HG02642 (cell line): Measurements from ENCODE around the gene ATP5F1A.

Source experiments
- ATAC-seq: cut with Tn5 transposase; IDR thresholded peaks from one replicate; pipeline ENCODE4 v1.9.1; 2021; ENCODE audit warnings: mild to moderate bottlenecking; ENCODE audit not compliant: unreplicated experiment, poor library complexity

Gene ATP5F1A

DNA sequence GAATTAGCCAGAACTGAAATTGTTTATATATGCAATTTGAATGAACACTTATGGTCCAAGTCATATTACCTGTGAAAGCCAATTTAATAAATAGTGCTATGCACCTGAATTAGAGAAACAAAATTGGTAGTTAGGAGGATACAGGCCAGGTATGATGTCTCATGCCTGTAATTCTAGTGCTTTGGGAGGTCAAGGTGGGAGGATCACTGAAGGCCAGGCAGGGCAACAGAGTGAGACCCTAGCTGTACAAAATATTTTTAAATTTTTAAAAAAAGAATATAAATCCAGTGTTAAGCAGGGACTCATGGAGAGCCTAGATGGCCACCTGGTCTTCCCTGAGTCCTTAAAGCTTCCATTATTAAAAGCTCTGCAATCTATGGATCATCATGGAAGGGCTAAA, 18.8 kb downstream of the ATP5F1A start:
- no peak for ATAC-seq

DNA sequence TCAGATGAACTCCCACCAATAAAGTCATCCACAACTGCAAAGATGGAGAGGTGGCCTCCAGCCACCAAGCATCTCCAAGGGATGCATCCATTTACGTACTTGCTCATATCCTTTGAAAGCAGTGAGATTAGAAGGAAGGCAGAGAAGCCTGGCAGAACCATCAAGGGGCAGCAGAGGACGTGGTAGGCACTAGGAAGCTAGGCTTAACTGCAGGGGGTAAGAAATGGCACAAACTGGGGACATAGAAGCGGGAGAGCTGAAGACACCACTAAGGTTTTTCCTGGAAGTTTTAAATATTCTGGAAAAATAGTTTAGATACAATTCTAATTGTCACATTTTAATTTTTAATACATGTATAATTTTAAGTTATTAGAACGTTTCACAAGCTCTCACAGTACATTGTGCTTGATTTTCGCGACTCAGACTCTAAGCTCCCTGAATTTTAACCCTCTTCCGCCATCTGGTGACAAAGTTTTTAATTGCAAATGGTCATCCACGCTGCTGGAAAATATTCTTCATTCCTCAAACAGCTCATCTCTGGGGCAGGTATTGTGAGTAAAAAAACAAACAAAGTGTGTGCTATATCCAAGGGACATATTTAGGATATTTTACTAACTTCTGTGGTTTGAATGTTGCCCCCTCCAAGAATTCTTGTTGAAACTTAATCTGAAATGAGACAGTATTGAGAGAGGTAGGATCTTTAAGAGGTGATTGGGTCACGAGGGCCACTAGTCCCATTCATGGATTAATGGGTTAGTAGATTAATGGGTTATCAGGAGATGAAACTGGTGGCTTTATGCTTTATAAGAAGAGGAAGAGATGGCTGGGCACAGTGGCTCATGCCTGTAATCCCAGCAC, 24.4 kb downstream of the ATP5F1A start:
- no peak for ATAC-seq

DNA sequence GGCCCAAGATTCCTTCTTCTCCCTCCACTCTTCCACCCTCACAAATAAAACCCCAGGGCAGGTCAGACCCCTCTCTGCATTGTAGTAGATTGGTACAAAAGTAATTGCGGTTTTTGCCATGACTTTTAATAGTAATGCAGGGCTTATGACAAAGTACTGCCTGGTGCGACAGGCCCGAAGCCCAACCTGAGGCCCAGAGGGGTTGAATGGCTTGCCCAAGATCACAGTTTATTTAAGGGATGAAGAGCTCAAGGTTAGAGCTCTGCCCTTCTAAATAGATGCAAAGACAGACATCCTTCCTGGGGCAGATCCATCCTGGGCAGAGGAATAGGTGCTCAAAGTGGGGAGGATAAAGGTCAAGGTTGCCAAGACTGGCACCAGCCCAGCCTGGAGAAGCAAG, 25.1 kb downstream of the ATP5F1A start:
- no peak for ATAC-seq

DNA sequence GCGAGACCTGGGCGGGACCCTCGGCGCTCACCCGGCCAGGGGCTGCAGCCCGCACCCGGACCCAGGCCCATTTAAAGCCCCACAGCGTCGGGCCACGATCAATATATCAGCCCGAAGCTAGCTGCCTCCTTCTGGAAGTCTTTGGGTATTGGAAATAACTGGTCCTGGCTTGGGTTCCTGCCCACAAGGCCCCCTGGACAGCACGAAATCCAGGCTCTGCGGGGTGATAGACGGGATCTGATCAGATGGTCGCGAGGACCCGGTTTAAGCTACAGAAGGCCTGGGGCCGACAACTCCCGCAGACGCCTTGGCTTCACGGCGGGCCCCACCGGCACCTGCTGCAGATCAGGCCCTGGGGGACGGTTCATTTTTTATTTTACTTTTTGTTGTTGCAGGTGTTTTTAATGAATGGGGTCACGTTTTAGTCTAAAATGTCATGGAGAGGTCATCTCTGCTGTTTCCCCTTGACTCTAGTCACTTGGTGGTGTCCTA, 25.7 kb downstream of the ATP5F1A start:
- no peak for ATAC-seq

DNA sequence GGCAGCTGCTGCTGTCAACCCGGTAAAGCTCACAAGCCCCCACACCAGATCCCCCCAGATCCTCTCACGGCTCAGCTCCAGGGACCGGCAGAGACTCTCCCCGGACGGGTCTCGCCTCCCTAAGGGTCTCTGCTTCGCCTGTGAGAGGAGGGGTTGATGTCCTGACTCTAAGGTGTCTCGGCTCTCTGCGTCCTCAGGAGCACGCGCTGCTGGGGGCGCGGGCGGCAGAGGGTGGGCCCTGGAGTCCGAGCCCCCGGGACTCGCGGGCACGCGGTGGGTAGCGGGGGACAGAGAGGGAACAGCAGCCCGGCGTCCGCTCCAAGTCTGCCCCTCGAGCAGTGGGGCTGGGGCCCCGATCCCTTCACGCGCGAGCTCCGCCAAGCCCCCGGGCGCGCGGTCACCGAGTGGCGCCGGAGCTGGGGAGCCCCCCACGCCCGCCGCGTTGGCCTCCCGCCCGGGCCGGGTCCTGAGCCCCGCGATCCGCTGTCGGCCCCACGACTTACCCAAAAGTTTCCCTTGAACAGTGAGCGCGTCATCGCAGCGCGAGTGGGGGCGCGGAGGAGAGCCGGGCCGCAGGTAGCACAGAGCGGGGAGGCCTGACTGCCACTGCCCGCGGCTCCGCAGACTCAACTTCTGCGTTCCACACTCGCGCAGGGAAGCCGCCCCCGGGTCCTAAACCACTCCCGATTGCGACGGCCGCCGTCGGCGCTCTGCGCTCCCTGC, 26.3 kb downstream of the ATP5F1A start, which contains the start of gene PSTPIP2:
Gene PSTPIP2, minus strand, starts transcription at position 608 of the 723 bp plus-strand sequence. Its CDS starts 72 bp downstream, at position 536.
- peak; percentile 76 for ATAC-seq

DNA sequence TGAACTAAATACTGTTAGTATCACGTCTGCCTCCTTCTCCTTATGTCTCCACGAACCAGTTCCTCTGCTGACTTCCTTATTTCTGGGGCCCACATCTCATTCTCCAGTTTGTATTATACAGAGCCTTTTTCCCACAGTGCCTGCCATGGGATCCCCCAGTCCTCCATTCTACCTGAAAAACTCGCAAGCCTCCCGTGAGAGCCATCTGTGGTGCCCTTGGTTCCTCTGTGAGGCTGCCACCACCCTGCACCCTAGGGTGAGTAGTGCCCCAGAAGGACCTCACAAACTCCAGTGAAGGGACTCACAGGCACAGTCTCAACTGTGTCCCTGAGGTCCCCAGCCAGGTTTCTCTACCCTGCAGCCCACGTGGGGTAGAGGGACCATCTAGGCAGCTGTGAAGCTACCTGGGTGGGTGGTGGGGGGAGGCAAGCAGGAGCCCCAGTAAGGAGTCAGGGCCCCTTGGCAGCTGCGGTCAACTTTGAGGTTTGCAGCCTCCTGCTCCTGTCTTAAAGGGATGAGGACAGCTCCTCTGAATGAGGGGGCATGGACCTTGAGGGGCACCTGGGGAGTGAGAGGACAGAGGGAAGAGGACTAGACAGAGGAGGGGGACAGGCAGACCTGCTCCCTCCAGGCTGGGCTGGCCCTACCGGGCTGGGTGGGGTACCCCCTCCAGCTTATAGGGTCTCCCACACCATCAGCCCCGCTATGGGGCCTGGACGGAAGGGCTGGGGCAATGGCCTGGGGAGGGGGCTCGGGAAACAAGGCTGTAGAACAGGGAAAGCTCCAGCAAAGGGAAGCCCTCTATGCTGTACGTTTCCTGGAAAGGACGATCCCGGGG, 27.1 kb downstream of the ATP5F1A start:
- ATAC-seq = peak; percentile 18

DNA sequence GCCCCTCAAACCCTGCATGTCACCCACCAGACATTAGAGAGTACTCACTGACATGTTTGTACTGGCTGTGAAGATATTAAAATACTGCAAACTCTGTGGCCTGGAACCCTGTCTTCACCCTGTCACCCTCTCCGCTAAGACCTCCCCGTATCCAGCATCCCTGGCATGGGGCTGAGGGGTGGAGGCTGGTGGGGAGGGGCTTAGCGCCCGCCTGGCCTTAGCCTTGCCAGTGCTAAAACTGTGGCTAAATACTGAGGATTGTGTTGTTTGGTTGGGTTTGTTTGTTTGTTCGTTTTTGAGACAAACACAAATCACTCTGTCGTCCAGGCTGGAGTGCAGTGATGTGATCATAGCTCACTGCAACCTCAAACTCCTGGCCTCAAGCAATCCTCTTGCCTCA, 27.9 kb downstream of the ATP5F1A start:
- no peak for ATAC-seq

DNA sequence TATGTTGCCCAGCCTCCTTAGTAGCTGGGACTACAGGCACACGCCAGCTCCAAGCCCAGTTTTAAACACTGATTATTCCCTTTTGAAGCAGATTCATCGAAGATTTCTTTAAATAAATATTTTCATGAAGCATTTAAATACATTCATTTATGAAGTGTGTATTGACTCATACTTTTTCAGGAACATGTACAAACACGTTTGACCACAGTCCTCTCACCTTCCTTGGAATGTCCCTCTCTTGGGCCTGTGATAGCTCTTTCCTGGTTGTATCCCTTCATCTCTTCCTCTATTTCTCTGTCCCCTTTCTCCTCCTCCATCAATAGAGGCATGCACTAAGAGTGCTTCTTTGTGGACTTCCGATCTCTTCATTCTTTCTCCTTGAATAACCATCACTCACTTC, 28.6 kb downstream of the ATP5F1A start:
- no peak for ATAC-seq

DNA sequence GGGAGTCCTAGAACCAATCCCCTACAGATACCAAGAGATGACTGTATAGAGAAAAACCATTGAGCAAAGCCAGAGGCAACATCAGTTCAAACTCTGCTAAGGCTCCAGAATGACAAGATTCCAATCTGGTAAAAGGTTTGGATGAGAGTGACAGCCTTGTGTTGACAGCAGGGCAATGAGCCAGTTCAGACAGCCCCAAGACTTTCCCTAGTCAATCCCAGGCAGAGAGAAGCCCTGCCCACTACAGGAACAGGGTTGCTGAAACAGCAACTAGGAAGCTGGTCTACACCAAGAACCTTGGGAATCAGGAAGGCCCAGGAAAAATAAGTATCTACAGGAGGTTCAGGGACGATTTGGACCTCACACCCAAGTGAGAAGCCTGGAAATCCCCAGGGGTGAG, 29.3 kb downstream of the ATP5F1A start:
- ATAC-seq = no peak

DNA sequence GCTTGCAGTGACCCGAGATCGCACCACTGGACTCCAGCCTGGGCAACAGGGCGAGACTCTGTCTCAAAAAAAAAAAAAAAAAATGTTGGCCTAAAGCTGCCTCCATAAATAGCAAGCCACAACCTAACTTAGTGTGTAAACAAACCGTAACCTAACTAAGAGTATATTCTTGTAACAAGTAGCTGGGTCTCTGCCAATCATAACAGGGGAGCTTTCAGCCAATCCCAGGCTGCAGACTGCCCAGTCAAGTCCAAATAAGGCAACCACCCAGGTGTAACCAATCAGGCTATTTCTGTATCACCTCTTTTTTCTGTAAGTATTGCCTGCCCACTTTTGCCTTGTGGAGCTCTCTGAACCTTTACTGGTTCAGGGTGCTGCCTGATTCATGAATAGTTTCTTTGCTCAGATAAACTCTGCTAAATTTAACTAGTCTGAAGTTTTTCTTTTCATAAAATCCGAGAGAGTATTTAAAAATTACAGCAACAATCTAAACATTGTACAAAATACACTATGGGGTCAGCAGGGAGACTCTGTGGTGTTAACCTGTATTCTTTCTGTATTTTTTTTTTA, 30.6 kb downstream of the ATP5F1A start:
- ATAC-seq = no peak

DNA sequence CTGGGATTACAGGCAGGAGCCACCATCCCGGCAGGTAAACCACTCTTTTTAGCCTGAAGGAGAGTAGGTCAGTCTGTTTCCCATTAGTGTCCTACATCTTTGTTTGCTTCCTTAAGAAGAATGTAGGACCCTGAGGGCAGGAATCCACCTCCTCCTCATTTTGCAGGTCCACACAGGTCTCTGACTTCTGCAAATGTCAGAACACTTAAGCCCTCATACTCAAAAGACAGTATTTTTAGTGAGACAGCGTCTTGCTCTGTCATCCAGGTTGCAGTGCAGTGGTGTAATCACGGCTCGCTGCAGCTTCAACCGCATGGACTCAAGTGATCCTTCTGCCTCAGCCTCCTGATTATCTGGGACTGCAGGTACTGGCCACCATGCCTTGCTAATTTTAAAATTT, 35.3 kb downstream of the ATP5F1A start:
- no peak for ATAC-seq

DNA sequence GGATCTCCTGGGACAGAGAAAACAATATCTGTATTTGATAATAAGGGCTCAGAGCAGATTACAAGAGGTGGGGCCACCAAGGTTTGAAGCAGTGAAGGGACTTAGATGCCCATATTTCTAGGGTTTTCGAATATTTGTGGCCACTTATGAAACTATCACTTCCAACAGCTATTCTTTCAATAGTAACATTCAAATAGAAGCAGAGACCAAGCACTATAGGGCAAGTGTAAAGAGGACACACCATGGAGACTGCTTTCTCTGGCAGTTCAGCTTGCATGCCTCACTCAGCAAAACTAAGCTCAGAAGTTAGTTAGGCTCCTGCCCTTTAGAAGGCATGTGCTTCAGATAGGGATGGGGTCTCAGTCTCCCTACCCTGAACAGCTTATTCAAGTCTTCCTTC, 36.3 kb downstream of the ATP5F1A start:
- no peak for ATAC-seq

DNA sequence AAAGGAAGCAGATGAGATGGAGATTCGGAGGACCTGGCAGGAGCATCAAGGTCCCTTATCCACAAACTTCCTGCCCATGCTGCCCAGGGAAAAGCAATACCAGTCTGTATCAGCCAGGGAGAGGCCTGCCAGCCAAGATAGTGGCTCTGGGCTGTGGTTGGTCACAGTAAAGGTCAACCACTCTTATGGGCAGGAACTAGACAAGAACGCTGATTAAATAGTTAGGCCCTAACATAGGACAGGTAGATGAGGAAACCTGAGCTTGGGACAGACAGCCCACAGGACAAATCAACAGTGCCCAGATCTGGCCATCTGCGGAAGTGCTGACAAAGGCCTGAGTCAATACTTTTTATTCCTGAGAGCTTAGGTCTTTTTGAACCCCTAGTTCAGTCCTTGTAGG, 36.7 kb downstream of the ATP5F1A start:
- ATAC-seq = no peak

DNA sequence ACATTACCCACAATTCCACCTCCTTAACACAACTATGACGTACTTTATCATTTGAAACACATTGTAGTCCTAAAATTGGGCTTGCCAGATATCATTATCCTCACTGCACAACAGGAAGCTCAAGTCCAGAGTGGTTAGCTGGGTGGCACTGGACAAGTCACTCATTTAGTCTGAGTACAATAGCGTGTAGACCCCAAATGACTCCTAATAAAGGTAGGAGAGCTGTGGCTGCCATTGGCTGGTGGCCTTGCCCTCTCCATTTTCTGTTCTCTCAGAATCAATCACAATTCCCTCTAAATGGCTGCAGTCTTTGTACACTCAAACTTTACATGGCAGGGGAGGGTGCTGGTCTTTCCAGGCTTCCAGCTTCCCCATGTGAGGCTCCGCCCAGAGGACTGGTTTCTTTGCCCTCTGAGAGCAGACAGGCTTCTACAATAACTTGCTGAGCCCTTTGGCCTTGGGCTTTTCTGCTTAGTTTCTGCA, 37.7 kb downstream of the ATP5F1A start:
- no peak for ATAC-seq

DNA sequence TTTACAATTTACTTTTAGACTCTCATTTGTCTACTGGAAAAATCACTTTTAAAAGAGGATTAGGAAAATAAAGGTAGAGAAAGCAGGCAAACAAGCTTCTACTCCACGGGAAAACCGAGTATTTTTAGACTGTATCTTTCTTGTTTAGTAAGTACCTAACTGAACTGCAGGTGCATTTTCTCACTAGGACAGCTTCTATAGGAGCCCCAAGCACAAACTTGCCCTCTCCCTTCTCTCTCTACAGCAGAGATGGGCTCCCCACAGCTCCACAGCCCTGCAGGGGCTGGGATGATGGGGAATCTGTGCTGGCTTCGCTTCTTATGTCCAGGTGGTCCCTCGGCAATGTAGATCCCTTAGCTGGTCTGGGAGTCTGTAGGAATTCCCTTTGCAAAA, 42.3 kb downstream of the ATP5F1A start:
- no peak for ATAC-seq

DNA sequence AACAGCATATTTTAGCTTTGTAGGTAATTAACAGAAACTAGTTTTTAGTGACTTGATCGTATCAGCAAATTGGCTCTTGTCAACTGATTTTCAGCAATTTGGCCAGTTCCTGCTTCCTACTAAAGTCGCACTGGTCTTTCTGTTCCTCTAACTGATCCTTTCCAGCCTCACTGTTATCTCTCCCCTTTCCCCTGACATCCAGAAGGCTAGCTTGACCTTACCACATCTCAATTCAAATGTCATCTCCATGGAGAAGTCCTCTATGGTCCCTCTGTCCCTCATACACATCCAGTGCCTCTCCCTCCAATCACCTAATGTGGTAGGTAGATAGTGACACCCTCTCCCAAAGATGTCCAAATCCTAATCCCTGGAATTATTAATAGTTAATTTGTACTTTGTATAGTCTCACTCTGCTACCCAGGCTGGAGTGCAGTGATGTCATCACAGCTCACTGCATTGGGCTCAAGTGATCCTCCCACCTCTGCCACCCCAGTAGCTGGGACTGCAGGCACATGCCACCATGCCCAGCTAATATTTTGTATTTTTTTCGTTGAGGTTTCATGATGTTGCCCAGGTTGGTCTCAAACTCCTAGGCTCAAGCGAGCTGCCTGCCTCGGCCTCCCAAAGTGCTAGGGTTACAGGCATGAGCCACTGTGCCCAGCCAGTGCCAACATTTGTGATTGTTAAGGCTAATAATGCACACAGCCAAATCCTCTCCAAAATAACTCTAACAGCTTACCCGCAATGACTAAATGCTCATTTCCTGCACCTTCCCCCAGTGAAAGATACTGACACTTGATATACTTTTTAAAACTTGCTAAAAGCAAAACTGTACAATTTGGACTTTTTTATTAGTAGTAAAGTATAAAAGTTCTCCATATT, 42.9 kb downstream of the ATP5F1A start:
- no peak for ATAC-seq

DNA sequence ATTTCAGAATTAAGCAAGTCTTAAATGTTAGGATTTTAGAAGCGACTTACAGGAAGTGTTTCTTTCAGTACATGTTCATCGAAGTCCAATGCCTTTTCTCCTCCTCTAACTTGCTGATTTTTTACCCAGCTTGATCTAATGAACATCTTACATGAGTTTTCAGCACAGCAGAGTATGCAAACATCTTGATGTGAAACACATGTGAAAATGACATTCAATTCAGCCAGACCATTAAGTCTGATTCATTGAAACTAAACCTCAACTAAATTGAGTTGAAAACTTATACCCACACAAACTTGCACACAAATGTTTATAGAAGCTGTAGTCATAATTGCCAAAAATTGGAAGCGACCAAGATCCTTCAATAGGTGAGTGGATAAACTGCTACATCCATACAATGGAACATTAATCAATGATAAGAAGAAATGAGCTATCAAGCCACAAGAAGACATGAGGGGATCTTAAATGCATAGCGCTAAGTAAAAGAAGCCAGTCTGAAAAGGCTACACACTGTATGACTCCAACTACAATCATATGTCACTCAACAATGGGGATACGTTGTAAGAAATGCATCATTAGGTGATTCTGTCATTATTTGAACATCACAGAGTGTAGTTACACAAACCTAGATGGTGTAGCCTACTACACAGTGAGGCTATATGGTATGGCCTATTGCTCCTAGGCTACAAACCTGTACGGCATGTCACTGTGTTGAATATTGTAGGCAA, 44.6 kb downstream of the ATP5F1A start:
- no peak for ATAC-seq

DNA sequence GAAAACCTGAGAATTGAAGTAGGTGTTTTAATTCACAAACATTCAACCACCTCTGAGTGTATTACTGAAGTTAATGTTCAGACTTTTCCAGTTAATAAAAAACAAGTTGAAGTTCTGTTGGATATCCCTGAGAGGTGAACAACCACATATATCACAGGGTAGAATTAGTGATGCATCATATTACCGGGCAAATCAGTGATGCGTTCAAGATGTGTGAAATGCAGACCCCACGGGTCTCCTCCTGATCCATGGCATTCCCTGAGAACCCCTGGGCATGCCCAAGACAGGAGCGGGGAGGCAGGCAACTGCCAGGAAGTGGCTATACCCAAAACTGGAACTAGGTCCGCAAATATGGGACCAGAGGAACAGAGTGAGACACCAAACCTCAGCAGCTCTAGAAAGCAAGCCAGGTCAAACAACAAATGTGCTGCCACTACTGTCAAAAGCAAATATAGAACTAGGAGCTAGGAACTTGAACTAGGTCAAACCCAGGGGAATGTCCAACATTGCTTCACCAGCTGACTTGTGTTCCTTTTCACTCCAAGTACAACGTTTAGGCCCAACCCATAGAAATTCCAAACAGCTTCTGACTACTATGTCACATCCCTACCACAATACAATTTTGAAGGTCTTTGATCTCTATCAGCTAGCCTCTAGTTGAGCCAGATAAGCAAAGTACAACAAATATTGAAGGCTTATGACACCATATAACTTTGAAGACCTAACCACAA, 46.2 kb downstream of the ATP5F1A start:
- no peak for ATAC-seq
